Neural cell (in vitro differentiated cells): ENCODE results near the gene FHIT. TPM values are rescaled to one million over a fixed set of nuclear protein-coding genes. Genes with fewer than 3 reads are reported as not detected.

Experiments used
- H2AFZ ChIP-seq: fragments of 200-600, 300-800 bp; sonication (generic), shearing (Covaris generic); 2 replicates; pipeline ENCODE4 v1.6.0; 2014; ENCODE audit warnings: low read depth, mild to moderate bottlenecking, antibody characterized with exemption, low read length, moderate library complexity
- H3F3A ChIP-seq: fragments of 200-600 bp; shearing (Covaris generic); 2 replicates; pipeline ENCODE4 v1.6.1; 2016; ENCODE audit warnings: mild to moderate bottlenecking, moderate library complexity, mixed read lengths, antibody characterized with exemption, low read length; ENCODE audit not compliant: insufficient read depth, poor library complexity, severe bottlenecking
- H3K27ac ChIP-seq: fragments of 200-600, 300-800 bp; sonication (generic), shearing (Covaris generic); 2 replicates; pipeline ENCODE4 v1.5.1; 2014; ENCODE audit warnings: mild to moderate bottlenecking, low read length, moderate library complexity
- H3K27me3 ChIP-seq: fragments of 300-800, 200-600 bp; sonication (generic), shearing (Covaris generic); 2 replicates; pipeline ENCODE4 v1.6.0; 2014; ENCODE audit warnings: mild to moderate bottlenecking, low read depth, low read length, moderate library complexity; ENCODE audit not compliant: insufficient read depth
- H3K36me3 ChIP-seq: fragments of 300-800, 200-600 bp; sonication (generic), shearing (Covaris generic); 2 replicates; pipeline ENCODE4 v1.5.1; 2014; ENCODE audit warnings: mild to moderate bottlenecking, antibody characterized with exemption, low read length, moderate library complexity; ENCODE audit not compliant: insufficient read depth
- H3K4me2 ChIP-seq: fragments of 300-800, 200-600 bp; sonication (generic), shearing (Covaris generic); 2 replicates; pipeline ENCODE4 v1.6.0; 2014; ENCODE audit warnings: mild to moderate bottlenecking, low read length
- H3K4me3 ChIP-seq: fragments of 300-800, 200-600 bp; sonication (generic), shearing (Covaris generic); 2 replicates; pipeline ENCODE4 v1.5.1; 2014; ENCODE audit warnings: mild to moderate bottlenecking, low read length, moderate library complexity
- H3K79me2 ChIP-seq: fragments of 200-600 bp; shearing (Covaris generic); replicated peaks from 2 replicates; pipeline ENCODE4 v1.6.0; 2014; ENCODE audit warnings: mild to moderate bottlenecking, low read length, moderate library complexity; ENCODE audit not compliant: insufficient read depth
- H3K9ac ChIP-seq: fragments of 300-800, 200-600 bp; sonication (generic), shearing (Covaris generic); 2 replicates; pipeline ENCODE4 v1.6.1; 2016; ENCODE audit warnings: mild to moderate bottlenecking, low read length, mixed read lengths
- H3K9me2 ChIP-seq: fragments of 200-600 bp; shearing (Covaris generic); 2 replicates; pipeline ENCODE4 v1.6.1; 2016; ENCODE audit warnings: mild to moderate bottlenecking, low read length, mixed read lengths; ENCODE audit not compliant: insufficient read depth
- H3K9me3 ChIP-seq: fragments of 200-600, 300-800 bp; sonication (generic), shearing (Covaris generic); 2 replicates; pipeline ENCODE4 v1.6.1; 2016; ENCODE audit warnings: mild to moderate bottlenecking, mixed run types, low read length, moderate library complexity, mixed read lengths
- H4K20me1 ChIP-seq: fragments of 200-600 bp; shearing (Covaris generic); 2 replicates; pipeline ENCODE4 v1.6.1; 2016; ENCODE audit warnings: mild to moderate bottlenecking, mixed run types; ENCODE audit not compliant: insufficient read depth
- EP300 ChIP-seq: fragments of 450-650 bp; conservative IDR thresholded peaks from 2 replicates; pipeline ENCODE4 v1.6.1; 2014; ENCODE audit warnings: antibody characterized with exemption, mild to moderate bottlenecking, moderate library complexity; ENCODE audit not compliant: poor library complexity, severe bottlenecking
- EZH2 ChIP-seq: fragments of 200-600, 300-800 bp; shearing (Covaris generic), sonication (generic); IDR thresholded peaks from 2 replicates; pipeline ENCODE4 v1.6.1; 2014; ENCODE audit warnings: antibody characterized with exemption, low read length, borderline replicate concordance, mild to moderate bottlenecking; ENCODE audit not compliant: insufficient read depth, poor library complexity, severe bottlenecking
- MXI1 ChIP-seq: fragments of 450-650 bp; conservative IDR thresholded peaks from 2 replicates; pipeline ENCODE4 v1.6.1; 2014; ENCODE audit warnings: antibody characterized with exemption, mild to moderate bottlenecking; ENCODE audit not compliant: poor library complexity, severe bottlenecking
- POLR2AphosphoS5 ChIP-seq: IDR thresholded peaks from 2 replicates; pipeline ENCODE4 v1.6.1; 2012
- RAD21 ChIP-seq: fragments of 450-650 bp; conservative IDR thresholded peaks from 2 replicates; pipeline ENCODE4 v1.6.1; 2014; ENCODE audit warnings: antibody characterized with exemption, mild to moderate bottlenecking, moderate library complexity
- SMC3 ChIP-seq: fragments of 450-650 bp; conservative IDR thresholded peaks from 2 replicates; pipeline ENCODE4 v1.6.1; 2014; ENCODE audit warnings: antibody characterized with exemption, mild to moderate bottlenecking, moderate library complexity; ENCODE audit not compliant: poor library complexity
- TAF1 ChIP-seq: IDR thresholded peaks from 2 replicates; pipeline ENCODE4 v1.6.1; 2012; ENCODE audit warnings: low read depth
- polyA plus RNA-seq: library from polyadenylated mRNA; depleted of rRNA; stranded (reverse); fragments of >200 nt; gene quantifications from 2 replicates; pipeline ENCODE4 v1.2.3, GENCODE V29; 2014
- TF ChIP-seq, protein P1 (sequence below): fragments of 450-650 bp; IDR thresholded peaks from 2 replicates; pipeline ENCODE4 v1.5.1; 2014; ENCODE audit warnings: antibody characterized with exemption, mild to moderate bottlenecking, moderate library complexity; ENCODE audit not compliant: poor library complexity, severe bottlenecking
- TF ChIP-seq, protein P2 (sequence below): IDR thresholded peaks from 2 replicates; pipeline ENCODE4 v1.6.1; 2012; ENCODE audit warnings: borderline replicate concordance

FHIT gene
- polyA plus RNA-seq, 1 donor from 2014 or later = not detected

DNA sequence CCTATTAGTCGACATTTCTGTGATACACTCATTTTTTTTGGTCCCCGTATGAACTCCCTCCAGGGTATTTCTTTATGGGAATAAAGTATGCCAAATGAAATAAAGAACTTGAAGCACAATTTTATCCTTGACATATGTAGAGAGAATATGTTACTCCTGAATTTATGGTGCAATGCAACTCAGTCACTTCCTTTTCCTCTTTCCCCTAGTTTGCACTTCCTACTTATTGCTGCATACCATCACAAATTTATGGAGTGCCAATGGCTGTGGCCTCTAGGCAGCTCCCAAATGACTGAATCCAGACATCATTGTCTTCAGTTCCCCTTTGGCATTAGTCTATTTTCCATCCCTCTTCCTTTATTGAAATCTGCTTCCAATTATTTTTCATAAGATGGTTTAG is 403.5 kb downstream of the FHIT start:
- Histone ChIP-seq H3K27ac (no peak overlapping the region), H3K27me3 (no peaks in the 10 kb centered on the region), H3K4me2 (no peak overlapping the region), H2AFZ (no peak overlapping the region), H3K79me2 (no peaks in the 10 kb centered on the region), H3K9me2 (no peaks in the 10 kb centered on the region), H4K20me1 (no peaks in the 10 kb centered on the region), H3K9me3 (no peaks in the 10 kb centered on the region), H3F3A (no peaks in the 10 kb centered on the region), H3K9ac (no peak overlapping the region), H3K4me3 (no peak overlapping the region), H3K36me3 (no peaks in the 10 kb centered on the region)
- TF ChIP-seq, protein P1, sequence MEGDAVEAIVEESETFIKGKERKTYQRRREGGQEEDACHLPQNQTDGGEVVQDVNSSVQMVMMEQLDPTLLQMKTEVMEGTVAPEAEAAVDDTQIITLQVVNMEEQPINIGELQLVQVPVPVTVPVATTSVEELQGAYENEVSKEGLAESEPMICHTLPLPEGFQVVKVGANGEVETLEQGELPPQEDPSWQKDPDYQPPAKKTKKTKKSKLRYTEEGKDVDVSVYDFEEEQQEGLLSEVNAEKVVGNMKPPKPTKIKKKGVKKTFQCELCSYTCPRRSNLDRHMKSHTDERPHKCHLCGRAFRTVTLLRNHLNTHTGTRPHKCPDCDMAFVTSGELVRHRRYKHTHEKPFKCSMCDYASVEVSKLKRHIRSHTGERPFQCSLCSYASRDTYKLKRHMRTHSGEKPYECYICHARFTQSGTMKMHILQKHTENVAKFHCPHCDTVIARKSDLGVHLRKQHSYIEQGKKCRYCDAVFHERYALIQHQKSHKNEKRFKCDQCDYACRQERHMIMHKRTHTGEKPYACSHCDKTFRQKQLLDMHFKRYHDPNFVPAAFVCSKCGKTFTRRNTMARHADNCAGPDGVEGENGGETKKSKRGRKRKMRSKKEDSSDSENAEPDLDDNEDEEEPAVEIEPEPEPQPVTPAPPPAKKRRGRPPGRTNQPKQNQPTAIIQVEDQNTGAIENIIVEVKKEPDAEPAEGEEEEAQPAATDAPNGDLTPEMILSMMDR = no peak
- TF ChIP-seq EZH2 = no peak
- TF ChIP-seq TAF1 = no peak
- no peak for TF ChIP-seq SMC3
- no peak for TF ChIP-seq MXI1
- TF ChIP-seq, protein P2, sequence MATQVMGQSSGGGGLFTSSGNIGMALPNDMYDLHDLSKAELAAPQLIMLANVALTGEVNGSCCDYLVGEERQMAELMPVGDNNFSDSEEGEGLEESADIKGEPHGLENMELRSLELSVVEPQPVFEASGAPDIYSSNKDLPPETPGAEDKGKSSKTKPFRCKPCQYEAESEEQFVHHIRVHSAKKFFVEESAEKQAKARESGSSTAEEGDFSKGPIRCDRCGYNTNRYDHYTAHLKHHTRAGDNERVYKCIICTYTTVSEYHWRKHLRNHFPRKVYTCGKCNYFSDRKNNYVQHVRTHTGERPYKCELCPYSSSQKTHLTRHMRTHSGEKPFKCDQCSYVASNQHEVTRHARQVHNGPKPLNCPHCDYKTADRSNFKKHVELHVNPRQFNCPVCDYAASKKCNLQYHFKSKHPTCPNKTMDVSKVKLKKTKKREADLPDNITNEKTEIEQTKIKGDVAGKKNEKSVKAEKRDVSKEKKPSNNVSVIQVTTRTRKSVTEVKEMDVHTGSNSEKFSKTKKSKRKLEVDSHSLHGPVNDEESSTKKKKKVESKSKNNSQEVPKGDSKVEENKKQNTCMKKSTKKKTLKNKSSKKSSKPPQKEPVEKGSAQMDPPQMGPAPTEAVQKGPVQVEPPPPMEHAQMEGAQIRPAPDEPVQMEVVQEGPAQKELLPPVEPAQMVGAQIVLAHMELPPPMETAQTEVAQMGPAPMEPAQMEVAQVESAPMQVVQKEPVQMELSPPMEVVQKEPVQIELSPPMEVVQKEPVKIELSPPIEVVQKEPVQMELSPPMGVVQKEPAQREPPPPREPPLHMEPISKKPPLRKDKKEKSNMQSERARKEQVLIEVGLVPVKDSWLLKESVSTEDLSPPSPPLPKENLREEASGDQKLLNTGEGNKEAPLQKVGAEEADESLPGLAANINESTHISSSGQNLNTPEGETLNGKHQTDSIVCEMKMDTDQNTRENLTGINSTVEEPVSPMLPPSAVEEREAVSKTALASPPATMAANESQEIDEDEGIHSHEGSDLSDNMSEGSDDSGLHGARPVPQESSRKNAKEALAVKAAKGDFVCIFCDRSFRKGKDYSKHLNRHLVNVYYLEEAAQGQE = no peak
- no peak for TF ChIP-seq RAD21
- no peak for TF ChIP-seq EP300
- TF ChIP-seq POLR2AphosphoS5 = no peak

DNA sequence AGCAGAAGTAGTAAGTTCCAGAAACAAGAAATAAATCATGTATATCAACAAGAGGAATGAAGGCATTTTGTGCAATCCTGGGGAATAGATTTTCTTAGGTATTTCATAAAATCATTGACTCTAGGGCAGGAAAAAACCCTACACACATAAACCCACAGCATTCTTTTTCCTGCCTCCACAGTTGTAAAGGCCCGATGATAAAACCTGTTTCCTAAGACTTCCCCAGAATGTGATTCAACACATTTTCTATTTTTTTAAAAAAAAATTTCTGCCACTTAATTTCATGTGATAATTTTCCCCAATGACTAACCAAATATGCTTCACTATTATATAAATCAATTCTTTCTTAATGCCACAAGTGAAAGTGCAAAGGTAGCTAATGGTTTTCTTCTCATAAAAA is 407.0 kb downstream of the FHIT start:
- H3F3A ChIP-seq = no peaks in the 10 kb centered on the region
- H3K79me2 ChIP-seq = no peaks in the 10 kb centered on the region
- H3K27me3 ChIP-seq = no peaks in the 10 kb centered on the region
- H3K4me3 ChIP-seq = no peak overlapping the region
- no peak overlapping the region for H2AFZ ChIP-seq
- H3K36me3 ChIP-seq = no peaks in the 10 kb centered on the region
- no peaks in the 10 kb centered on the region for H4K20me1 ChIP-seq
- H3K9me3 ChIP-seq = no peaks in the 10 kb centered on the region
- H3K27ac ChIP-seq = no peak overlapping the region
- no peak overlapping the region for H3K9ac ChIP-seq
- no peaks in the 10 kb centered on the region for H3K9me2 ChIP-seq
- TF ChIP-seq, protein P1 = no peak
- TF ChIP-seq EP300 = no peak
- no peak overlapping the region for H3K4me2 ChIP-seq
